Progenitor cell of endocrine pancreas (in vitro differentiated cells): ENCODE results near the gene AXIN1. TPM values are rescaled to one million over a fixed set of nuclear protein-coding genes. Genes with fewer than 3 reads are reported as not detected.
A peak's percentile ranks its signal among the peaks of the same experiment; 100 is the strongest.
"Not testable (repeated sequence)": the region's sequence is repeated elsewhere in the genome, so short reads cannot be mapped to it uniquely, and the experiment has no call there.

Experiments used
- DNase-seq: peaks from one replicate; pipeline ENCODE4 v3.0.0; 2021; ENCODE audit warnings: low spot score; ENCODE audit not compliant: unreplicated experiment
- H3K27ac Mint-ChIP-seq: 2 replicates; pipeline ENCODE4 v1.8.0; 2021; ENCODE audit warnings: mild to moderate bottlenecking, moderate library complexity, mixed read lengths
- H3K27me3 Mint-ChIP-seq: 2 replicates; pipeline ENCODE4 v1.8.0; 2021; ENCODE audit warnings: mixed read lengths
- H3K36me3 Mint-ChIP-seq: 2 replicates; pipeline ENCODE4 v1.8.0; 2022; ENCODE audit warnings: mixed read lengths; ENCODE audit not compliant: insufficient read depth
- H3K4me1 Mint-ChIP-seq: 2 replicates; pipeline ENCODE4 v1.8.0; 2021; ENCODE audit warnings: low read depth, mixed read lengths
- H3K4me3 Mint-ChIP-seq: 2 replicates; pipeline ENCODE4 v1.8.0; 2021; ENCODE audit warnings: low read depth, mild to moderate bottlenecking, moderate library complexity, mixed read lengths
- H3K9me3 Mint-ChIP-seq: 2 replicates; pipeline ENCODE4 v1.8.0; 2021; ENCODE audit warnings: low read depth, mixed read lengths
- CTCF ChIP-seq: fragments of 200-600 bp; sonication (generic); IDR thresholded peaks from one replicate; pipeline ENCODE4 v1.5.0; 2021; ENCODE audit warnings: antibody characterized with exemption, mild to moderate bottlenecking; ENCODE audit not compliant: unreplicated experiment
- total RNA-seq: library from RNA; stranded (reverse); gene quantifications from 2 replicates; pipeline ENCODE4 v1.2.1, GENCODE V29; 2021

AXIN1 gene
- total RNA-seq, 1 donor from 2014 or later = 34.4 TPM

- H3K4me3 Mint-ChIP-seq = no peak overlapping the region
- H3K36me3 Mint-ChIP-seq = peaks cover 1% of the 10 kb centered on the region
- no peaks in the 10 kb centered on the region for H3K9me3 Mint-ChIP-seq
- H3K27ac Mint-ChIP-seq = no peak overlapping the region
- H3K27me3 Mint-ChIP-seq = peaks cover 4% of the 10 kb centered on the region
- no peaks in the 10 kb centered on the region for H3K4me1 Mint-ChIP-seq
- peak; percentile 11 for TF ChIP-seq CTCF
- no peak for DNase-seq
These were observed 12.3 kb upstream of the AXIN1 start for GRCh38 chr16:364595-365491.

GRCh38 chr16:363766-364490, 11.4 kb upstream of the AXIN1 start:
- no peaks in the 10 kb centered on the region for H3K9me3 Mint-ChIP-seq
- H3K27me3 Mint-ChIP-seq = peaks cover 4% of the 10 kb centered on the region
- H3K4me1 Mint-ChIP-seq = no peaks in the 10 kb centered on the region
- DNase-seq = no peak
- TF ChIP-seq CTCF = no peak
- H3K4me3 Mint-ChIP-seq = no peak overlapping the region
- peaks cover 1% of the 10 kb centered on the region for H3K36me3 Mint-ChIP-seq
- H3K27ac Mint-ChIP-seq = no peak overlapping the region

GRCh38 chr16:363110-363765, 10.7 kb upstream of the AXIN1 start:
- H3K4me3 Mint-ChIP-seq = no peak overlapping the region
- TF ChIP-seq CTCF = no peak
- DNase-seq = no peak
- H3K4me1 Mint-ChIP-seq = no peaks in the 10 kb centered on the region
- H3K27me3 Mint-ChIP-seq = peaks cover 4% of the 10 kb centered on the region
- no peaks in the 10 kb centered on the region for H3K9me3 Mint-ChIP-seq
- H3K36me3 Mint-ChIP-seq = peaks cover 1% of the 10 kb centered on the region
- H3K27ac Mint-ChIP-seq = no peak overlapping the region

- not testable (repeated sequence) for H3K4me1 Mint-ChIP-seq, H3K27ac Mint-ChIP-seq, H3K4me3 Mint-ChIP-seq, H3K36me3 Mint-ChIP-seq, H3K27me3 Mint-ChIP-seq, DNase-seq, H3K9me3 Mint-ChIP-seq
These were observed 10.1 kb upstream of the AXIN1 start for GRCh38 chr16:362702-362999.

GRCh38 chr16:361872-362701, 9.6 kb upstream of the AXIN1 start:
- H3K27ac Mint-ChIP-seq = no peak overlapping the region
- no peaks in the 10 kb centered on the region for H3K9me3 Mint-ChIP-seq
- H3K4me1 Mint-ChIP-seq = no peaks in the 10 kb centered on the region
- H3K4me3 Mint-ChIP-seq = no peak overlapping the region
- DNase-seq = peak; percentile 46
- H3K36me3 Mint-ChIP-seq = peaks cover under 1% of the 10 kb centered on the region
- TF ChIP-seq CTCF = peak; percentile 74
- H3K27me3 Mint-ChIP-seq = peaks cover 4% of the 10 kb centered on the region
